Measurements from ENCODE around the gene EARS2.

DNA sequence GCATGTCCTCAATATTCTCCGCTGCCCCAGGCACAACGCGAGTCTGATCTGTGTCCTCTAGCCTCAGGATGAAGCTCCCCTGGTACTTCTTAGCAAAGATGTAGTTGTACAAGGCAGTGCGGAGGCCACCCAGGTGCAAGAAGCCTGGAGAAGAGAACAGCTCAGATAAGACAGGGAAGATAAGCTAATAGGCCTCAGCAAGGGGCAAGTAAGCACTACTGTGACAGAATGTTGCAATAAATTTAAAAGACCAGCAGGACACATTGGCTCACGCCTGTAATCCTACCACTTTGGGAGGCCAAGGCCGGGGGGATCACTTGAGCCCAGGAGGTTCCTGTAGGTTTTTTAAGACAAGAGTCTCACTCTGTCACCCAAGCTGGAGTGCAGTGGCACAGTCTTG, 5.0 kb downstream of the EARS2 start:
- TF ChIP-seq SMC3 (conservative IDR thresholded peaks at IDR 0.05; ENCODE audit: poor library complexity) (no peak), EP300 (conservative IDR thresholded peaks at IDR 0.05; ENCODE audit: poor library complexity, severe bottlenecking) (no peak), POLR2AphosphoS5 (IDR thresholded peaks at IDR 0.05) (no peak), MXI1 (conservative IDR thresholded peaks at IDR 0.05; ENCODE audit: poor library complexity, severe bottlenecking) (no peak)
- TF ChIP-seq, protein P1, sequence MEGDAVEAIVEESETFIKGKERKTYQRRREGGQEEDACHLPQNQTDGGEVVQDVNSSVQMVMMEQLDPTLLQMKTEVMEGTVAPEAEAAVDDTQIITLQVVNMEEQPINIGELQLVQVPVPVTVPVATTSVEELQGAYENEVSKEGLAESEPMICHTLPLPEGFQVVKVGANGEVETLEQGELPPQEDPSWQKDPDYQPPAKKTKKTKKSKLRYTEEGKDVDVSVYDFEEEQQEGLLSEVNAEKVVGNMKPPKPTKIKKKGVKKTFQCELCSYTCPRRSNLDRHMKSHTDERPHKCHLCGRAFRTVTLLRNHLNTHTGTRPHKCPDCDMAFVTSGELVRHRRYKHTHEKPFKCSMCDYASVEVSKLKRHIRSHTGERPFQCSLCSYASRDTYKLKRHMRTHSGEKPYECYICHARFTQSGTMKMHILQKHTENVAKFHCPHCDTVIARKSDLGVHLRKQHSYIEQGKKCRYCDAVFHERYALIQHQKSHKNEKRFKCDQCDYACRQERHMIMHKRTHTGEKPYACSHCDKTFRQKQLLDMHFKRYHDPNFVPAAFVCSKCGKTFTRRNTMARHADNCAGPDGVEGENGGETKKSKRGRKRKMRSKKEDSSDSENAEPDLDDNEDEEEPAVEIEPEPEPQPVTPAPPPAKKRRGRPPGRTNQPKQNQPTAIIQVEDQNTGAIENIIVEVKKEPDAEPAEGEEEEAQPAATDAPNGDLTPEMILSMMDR (IDR thresholded peaks at IDR 0.05; ENCODE audit: poor library complexity, severe bottlenecking), result no peak
